NCI-H460 (cell line): ENCODE results near the gene FAM114A1. TPM values are rescaled to one million over a fixed set of nuclear protein-coding genes. Genes with fewer than 3 reads are reported as not detected.
"Not testable (repeated sequence)": the region's sequence is repeated elsewhere in the genome, so short reads cannot be mapped to it uniquely, and the experiment has no call there.

ENCODE experiments used
- DNase-seq: peaks from one replicate; pipeline ENCODE4 v3.0.0-alpha.2; 2016; ENCODE audit warnings: low read depth; ENCODE audit errors: extremely low read depth
- total RNA-seq: library from RNA; depleted of rRNA; stranded (reverse); fragments of >200 nt; shearing (Covaris generic); gene quantifications from 2 replicates; pipeline ENCODE4 v1.2.3, GENCODE V29; 2014

The FAM114A1 gene
- total RNA-seq, 1 experiment from 2014 or later = 46.8 TPM

- no peak for DNase-seq
These were observed 61.4 kb downstream of the FAM114A1 start for GRCh38 chr4:38928974-38929373.

GRCh38 chr4:38930204-38930603 is 62.6 kb downstream of the FAM114A1 start:
- DNase-seq = no peak

DNA sequence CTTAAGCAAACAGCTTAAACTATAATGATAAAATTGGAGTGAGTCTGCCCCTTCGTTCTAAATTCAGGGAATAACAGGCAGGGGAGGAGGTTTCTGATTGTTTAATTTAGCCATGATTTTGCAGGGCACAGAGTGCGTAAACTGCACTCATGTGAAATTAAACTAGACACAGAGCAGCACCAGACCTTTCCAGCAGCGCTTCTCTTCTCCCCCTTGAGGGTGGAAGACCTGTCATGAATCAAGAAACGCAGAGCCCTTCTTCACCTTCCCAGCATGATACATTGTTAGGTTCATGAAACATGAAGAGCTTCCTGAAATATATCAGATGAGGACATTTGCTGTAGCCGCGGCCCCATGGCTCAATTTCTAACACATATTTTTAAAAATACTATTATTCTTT is 63.1 kb downstream of the FAM114A1 start:
- no peak for DNase-seq

DNA sequence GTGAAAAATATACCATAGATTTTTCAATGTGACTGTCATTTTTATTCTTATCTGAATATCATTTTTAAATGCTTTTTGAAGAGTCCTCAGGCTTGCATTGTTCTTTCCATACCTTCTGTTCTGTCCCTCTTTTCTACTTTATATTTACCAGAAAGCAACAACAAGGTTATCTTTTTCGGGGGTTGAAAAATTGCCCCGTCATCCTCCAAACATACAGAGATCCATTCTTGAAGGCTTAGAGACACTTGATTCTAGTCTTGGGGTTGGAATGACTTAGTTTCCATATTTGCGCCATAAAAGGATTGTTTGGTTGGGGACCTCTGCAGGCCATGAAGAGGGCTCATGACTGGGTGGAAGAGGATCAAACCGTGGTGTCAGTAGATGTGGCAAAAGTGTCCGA is 63.5 kb downstream of the FAM114A1 start:
- no peak for DNase-seq

- DNase-seq = no peak
These were observed 67.9 kb downstream of the FAM114A1 start for GRCh38 chr4:38935391-38936073.

DNA sequence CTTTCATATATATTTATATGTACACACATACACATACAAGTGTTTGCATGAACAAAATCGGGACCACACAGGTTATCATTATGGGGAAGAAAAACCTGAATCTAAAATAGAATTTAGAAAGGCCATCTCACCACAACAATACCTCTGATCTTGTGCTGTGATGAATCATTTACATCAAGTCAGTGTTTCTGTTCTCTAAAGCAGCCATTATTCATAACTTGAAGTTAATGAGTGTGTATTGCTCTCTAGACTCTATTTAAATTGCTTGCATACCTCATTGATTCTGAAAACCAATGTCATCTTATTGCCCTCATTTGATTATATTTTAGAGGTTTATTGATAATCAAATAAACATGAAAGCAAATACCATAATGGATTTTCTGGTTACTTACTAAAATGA is 71.6 kb downstream of the FAM114A1 start:
- DNase-seq = no peak

DNA sequence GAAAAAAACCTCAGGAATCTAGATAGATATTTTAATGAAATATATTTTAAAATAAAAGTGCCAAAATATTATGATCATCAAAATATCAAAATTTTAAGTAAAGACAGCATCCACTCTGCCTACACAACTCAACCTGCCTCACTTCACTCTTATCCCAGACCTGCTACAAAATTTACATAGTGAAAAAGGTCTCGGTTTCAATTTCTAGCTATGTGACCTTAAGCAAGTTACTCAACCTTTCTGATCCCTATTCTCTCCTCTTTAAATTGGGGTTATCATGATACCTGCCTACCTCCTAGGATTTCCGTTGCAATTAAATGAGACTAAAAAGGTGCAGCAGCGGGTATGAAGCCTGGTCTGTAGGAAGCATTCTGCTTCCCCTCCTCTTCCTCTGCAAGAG is 72.9 kb downstream of the FAM114A1 start:
- DNase-seq = no peak

DNA sequence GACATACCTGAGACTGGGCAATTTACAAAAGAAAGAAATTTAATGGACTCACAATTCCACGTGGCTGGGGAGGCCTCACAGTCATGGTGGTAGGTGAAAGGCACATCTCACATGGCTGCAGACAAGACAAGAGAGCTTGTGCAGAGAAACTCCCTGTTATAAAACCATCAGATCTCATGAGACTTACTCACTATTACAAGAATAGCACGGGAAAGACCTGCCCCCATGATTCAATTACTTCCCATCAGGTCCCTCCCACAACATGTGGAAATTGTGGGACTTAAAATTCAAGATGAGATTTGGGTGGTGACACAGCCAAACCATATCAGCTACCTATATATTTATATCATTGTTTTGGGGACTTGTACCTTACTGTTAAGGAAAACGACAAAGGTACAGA is 74.3 kb downstream of the FAM114A1 start:
- not testable (repeated sequence) for DNase-seq

DNA sequence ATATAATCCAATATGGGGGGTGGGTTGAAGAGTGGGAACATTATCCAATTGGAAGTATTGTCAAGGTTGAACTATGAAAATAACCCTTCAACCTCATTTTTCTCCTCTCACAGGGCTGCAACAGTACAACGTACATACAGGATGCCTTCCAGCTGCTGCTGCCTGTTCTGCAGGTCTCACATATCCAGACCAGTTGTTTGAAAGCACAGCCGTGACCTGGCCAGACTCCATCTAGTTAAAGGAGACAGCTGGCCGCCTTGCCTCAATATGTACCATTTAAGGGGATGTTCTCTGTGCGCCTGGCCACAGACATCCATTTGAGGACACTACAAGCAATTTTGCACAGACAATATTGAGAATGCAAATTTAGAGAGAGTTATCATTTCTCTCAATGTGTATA is 75.7 kb downstream of the FAM114A1 start:
- DNase-seq = no peak

GRCh38 chr4:38944440-38944839 is 76.8 kb downstream of the FAM114A1 start:
- DNase-seq = no peak

- no peak for DNase-seq
These were observed 79.3 kb downstream of the FAM114A1 start for GRCh38 chr4:38946919-38947318.

GRCh38 chr4:38948551-38948950 is 80.9 kb downstream of the FAM114A1 start:
- peak; percentile 11 for DNase-seq

GRCh38 chr4:38949411-38950051 is 81.9 kb downstream of the FAM114A1 start:
- no peak for DNase-seq

DNA sequence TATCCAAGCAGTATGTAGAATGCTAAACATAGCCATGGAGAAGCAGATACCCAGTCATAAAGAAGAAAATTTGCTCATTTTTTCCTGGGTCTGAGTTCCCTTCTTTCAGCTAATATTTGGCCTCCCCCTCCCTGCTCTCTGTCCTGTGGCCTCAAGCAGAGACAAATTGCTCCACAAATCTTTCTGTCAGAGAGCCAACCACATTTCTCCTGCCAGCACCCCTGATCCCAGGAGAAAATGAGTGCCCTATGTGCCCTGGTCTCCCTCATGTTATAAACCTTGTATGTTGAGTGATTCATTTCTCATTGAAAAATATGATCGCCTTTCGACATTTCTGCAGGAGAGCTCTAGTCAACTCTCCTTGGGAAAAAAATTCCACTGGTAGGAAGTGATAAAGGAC is 82.6 kb downstream of the FAM114A1 start:
- no peak for DNase-seq

GRCh38 chr4:38950734-38951133 is 83.1 kb downstream of the FAM114A1 start:
- no peak for DNase-seq

DNA sequence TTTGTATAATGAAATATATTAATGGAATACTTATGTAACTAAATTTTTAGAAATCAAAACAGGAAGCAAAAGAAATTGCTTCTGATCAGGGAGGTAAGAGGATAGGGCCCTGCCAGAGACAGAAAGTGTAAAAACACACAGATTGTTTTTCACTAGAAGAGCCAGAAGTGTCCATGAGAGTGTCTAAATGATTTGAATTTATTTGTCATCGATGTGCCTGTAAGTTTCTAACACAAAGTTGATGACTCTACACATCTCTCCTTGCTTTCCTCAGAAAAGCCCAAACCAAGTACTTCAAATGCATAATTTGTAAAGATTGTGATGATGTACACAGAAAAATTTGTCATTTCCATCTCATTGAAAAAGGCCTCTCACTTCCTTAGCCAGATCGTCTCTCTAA is 84.0 kb downstream of the FAM114A1 start:
- no peak for DNase-seq

GRCh38 chr4:38952017-38952416 is 84.4 kb downstream of the FAM114A1 start:
- no peak for DNase-seq

DNA sequence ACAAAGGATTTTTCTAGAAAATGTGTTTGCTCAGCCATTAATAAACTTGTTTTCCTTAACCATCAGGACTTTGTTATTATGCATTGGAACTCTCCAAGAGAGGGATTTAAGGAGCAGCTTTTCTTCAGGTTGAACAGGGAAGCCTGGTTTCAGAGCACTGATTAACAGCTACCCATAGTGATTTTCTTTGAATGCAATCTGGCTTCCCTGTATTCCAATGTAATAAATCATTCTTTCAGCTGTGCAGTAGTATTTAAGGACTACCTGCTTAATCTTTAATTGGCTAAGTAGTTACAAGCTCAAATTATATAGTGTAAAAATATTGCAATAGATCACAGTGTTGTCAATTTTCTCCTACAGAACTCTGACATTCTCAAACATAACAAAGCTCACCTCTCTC is 87.1 kb downstream of the FAM114A1 start:
- no peak for DNase-seq

GRCh38 chr4:38955957-38956356 is 88.4 kb downstream of the FAM114A1 start:
- DNase-seq = no peak

- DNase-seq = no peak
These were observed 89.7 kb downstream of the FAM114A1 start for GRCh38 chr4:38957261-38957815.

DNA sequence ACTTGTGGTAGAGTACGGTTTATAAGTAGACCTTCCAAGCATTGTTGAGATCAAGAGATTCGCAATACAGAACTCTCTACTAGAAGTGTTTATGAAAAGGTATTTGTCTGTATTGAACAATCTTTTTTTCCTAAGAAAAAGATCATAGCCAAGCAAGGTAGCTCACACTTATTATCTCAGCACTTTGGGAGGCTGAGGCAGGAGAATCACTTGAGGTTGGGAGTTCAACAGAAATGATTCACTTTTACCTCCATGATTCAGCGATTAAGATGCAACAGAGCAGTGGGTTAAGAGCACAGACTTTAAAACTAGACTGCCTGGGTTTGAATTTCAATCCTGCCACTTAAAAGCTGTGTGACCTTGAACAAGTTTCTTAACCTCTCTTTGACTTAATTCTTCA is 90.3 kb downstream of the FAM114A1 start:
- DNase-seq = no peak

DNA sequence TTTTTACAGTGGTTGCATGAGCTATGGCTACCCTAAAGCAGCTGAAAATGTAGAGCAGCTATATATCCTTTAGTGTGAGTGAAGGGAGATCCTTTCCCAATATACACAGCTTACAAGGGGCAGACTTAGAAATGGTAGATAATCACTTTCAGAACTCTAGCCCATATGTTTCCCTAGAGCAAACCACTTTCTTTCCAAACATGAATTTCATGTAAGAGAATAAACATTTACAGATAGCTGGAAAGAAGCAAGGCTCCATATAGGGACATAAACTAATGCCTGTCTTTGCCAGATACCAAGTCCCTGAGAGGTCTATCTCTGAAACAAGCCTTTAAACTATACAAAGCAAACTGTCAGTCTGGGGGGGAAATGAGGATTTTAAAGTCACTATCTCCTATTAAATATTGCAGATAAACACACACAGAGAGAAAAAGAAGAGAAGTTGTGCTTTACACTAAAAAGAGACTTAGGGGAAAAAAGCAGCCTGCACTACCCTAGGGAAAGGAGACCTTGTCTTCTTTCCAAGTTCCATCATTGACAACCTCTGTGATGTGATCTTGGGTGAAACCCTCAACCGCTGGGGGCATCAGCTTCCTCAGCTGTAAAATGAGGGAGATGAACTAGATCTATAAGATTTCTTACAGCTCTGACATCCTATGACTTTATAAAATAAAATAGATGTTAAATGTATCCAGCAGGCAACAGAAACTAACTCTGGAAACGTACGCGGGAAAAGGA is 91.0 kb downstream of the FAM114A1 start:
- no peak for DNase-seq
